Breast epithelium (tissue), 3 donors: ENCODE measurements around the gene ARMC8.

Source experiments
- CTCF ChIP-seq, 3 donors: fragments of 450-650 bp; IDR thresholded peaks; one replicate each; pipeline ENCODE4 v1.5.1; 2016 to 2017; ENCODE audit warnings: antibody characterized with exemption in 3 of 3, mild to moderate bottlenecking in 3 of 3, moderate library complexity in 3 of 3
- POLR2AphosphoS5 ChIP-seq, 3 donors: sonication (generic); formaldehyde crosslinking; IDR thresholded peaks; one replicate each; pipeline ENCODE4 v1.6.1; 2017; ENCODE audit warnings: antibody characterized with exemption in 3 of 3

GRCh38 chr3:138232705-138233364 is 45.7 kb downstream of the ARMC8 start:
- TF ChIP-seq POLR2AphosphoS5 (IDR thresholded peaks at IDR 0.05) (no peak), CTCF (IDR thresholded peaks at IDR 0.05) (no peak)
